ENCODE measurements around the gene HHLA2.

HHLA2 gene

DNA sequence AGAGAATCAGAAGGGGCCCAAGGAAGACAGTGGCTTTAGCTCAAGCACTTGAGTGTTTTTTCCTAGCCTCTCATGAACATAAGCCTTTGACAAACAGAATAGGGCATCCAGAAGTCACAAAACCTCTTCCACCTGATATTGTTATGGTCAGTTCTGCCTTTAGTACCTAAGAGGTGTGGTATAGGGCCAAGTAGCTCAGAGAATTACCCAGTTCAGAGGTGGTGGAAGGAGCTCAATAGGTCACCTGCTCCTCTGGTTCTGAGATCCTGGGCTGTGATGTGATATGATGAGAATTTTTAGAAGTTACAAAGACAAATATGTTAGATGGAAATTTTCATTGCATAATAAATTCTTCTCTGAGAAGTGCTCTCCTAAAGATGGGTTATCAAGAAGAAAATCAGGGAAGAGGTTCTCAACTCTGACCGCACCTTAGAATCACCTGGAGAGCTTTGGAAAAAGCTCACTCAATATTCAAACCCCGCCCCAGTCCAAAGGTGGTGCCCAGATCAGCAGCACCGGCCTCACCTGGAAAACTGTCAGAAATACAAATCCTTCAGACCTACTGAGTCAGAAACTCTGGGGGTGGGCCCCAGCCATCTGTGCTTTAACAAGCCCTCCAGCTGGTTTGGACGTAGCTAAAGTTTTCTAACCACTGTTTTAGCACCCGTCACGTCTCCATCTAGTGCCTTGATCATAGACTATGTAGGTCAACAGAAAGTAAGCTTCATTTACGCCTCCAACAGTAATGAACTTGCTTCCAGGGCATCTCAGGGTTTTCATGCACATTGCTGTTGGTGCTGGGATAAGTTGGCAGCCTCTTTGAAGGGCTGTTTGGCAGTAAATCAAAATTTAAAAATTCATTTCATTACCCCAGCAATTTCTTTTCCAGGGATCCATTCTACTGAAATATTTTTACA is 112.8 kb downstream of the HHLA2 start:
- Histone ChIP-seq H3K79me2 (ENCODE audit: insufficient read depth, low read length) (no peaks in the 10 kb centered on the region), H3K9ac (ENCODE audit: low read length) (no peak overlapping the region), H3K4me1 (ENCODE audit: insufficient read depth, low read length, severe bottlenecking) (peaks cover 20% of the 10 kb centered on the region), H3K4me3 (ENCODE audit: low read depth, low read length, poor library complexity, severe bottlenecking) (no peak overlapping the region), H3F3A (ENCODE audit: insufficient read depth, low read length) (no peaks in the 10 kb centered on the region), H3K36me3 (ENCODE audit: insufficient read depth, low read length) (no peaks in the 10 kb centered on the region), H2AFZ (ENCODE audit: low read length) (no peak overlapping the region), H3K4me2 (ENCODE audit: low read length) (no peak overlapping the region), H3K9me3 (ENCODE audit: low read length) (no peaks in the 10 kb centered on the region), H3K27me3 (ENCODE audit: insufficient read depth, low read length) (no peaks in the 10 kb centered on the region; the same call in 1 of the 2 replicates), H3K9me2 (ENCODE audit: low read depth, low read length) (no peaks in the 10 kb centered on the region), H4K20me1 (ENCODE audit: insufficient read depth, low read length) (no peaks in the 10 kb centered on the region), H3K27ac (ENCODE audit: low read depth, low read length, poor library complexity, severe bottlenecking) (no peak overlapping the region)
- TF ChIP-seq, protein P1, sequence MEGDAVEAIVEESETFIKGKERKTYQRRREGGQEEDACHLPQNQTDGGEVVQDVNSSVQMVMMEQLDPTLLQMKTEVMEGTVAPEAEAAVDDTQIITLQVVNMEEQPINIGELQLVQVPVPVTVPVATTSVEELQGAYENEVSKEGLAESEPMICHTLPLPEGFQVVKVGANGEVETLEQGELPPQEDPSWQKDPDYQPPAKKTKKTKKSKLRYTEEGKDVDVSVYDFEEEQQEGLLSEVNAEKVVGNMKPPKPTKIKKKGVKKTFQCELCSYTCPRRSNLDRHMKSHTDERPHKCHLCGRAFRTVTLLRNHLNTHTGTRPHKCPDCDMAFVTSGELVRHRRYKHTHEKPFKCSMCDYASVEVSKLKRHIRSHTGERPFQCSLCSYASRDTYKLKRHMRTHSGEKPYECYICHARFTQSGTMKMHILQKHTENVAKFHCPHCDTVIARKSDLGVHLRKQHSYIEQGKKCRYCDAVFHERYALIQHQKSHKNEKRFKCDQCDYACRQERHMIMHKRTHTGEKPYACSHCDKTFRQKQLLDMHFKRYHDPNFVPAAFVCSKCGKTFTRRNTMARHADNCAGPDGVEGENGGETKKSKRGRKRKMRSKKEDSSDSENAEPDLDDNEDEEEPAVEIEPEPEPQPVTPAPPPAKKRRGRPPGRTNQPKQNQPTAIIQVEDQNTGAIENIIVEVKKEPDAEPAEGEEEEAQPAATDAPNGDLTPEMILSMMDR (IDR thresholded peaks at IDR 0.05; ENCODE audit: low read length) = no peak
- TF ChIP-seq EZH2 (IDR thresholded peaks at IDR 0.05; ENCODE audit: borderline replicate concordance, low read length) = no peak

DNA sequence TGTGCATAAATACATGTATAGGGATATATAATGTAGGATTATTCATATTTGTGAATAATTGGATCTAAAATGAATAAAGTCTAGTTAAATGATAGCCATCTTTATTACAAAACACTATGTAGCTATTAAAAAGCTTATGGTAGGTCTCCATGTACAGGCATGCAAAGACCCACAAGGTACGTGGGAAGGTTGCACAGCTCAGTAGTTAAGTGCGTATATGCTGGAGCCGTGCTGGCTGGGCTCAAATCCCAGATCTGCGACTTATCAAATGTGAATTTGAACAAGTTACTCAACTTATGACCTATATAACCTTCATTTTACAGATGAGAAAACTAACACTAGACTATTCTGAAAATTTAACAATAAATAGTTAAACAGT is 113.4 kb downstream of the HHLA2 start:
- no peak overlapping the region for H3K4me3 ChIP-seq (ENCODE audit: low read depth, low read length, poor library complexity, severe bottlenecking)
- H3K27me3 ChIP-seq (ENCODE audit: insufficient read depth, low read length) = no peaks in the 10 kb centered on the region; the same call in 1 of the 2 replicates
- peaks cover 20% of the 10 kb centered on the region for H3K4me1 ChIP-seq (ENCODE audit: insufficient read depth, low read length, severe bottlenecking)
- H3K27ac ChIP-seq (ENCODE audit: low read depth, low read length, poor library complexity, severe bottlenecking) = no peak overlapping the region
- H3K36me3 ChIP-seq (ENCODE audit: insufficient read depth, low read length) = no peaks in the 10 kb centered on the region
- H3F3A ChIP-seq (ENCODE audit: insufficient read depth, low read length) = no peaks in the 10 kb centered on the region
- no peaks in the 10 kb centered on the region for H4K20me1 ChIP-seq (ENCODE audit: insufficient read depth, low read length)
- H3K4me2 ChIP-seq (ENCODE audit: low read length) = no peak overlapping the region
- H2AFZ ChIP-seq (ENCODE audit: low read length) = no peak overlapping the region
- no peaks in the 10 kb centered on the region for H3K9me2 ChIP-seq (ENCODE audit: low read depth, low read length)
- H3K79me2 ChIP-seq (ENCODE audit: insufficient read depth, low read length) = no peaks in the 10 kb centered on the region
- H3K9ac ChIP-seq (ENCODE audit: low read length) = no peak overlapping the region
- TF ChIP-seq, protein P1 (IDR thresholded peaks at IDR 0.05; ENCODE audit: low read length) = no peak
- no peak for TF ChIP-seq EZH2 (IDR thresholded peaks at IDR 0.05; ENCODE audit: borderline replicate concordance, low read length)
- H3K9me3 ChIP-seq (ENCODE audit: low read length) = no peaks in the 10 kb centered on the region

DNA sequence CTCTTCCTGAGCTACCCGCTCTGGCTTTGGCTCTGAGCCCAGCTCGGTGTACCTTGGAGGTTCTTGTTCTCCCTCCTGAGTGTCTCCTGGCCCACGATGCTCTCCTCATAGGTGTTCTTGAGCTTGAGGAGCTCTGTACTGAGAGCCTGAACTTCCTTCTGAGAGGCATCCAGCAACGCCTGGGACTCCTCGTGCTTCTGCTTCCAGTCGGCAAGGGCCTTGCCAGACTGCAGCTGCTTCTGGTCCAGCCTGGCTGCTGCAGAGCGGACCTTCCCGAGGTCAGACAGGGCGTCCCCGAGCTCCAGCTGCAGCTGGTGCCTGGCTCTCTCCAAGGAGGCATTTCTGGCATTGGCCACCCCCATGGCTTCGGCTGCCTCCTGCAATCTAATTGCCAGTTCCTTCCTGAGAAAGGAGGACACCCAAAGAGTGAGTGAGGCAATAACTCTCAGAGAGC is 114.2 kb downstream of the HHLA2 start:
- no peaks in the 10 kb centered on the region for H3K36me3 ChIP-seq (ENCODE audit: insufficient read depth, low read length)
- H3K9ac ChIP-seq (ENCODE audit: low read length) = no peak overlapping the region
- no peaks in the 10 kb centered on the region for H3K9me3 ChIP-seq (ENCODE audit: low read length)
- H4K20me1 ChIP-seq (ENCODE audit: insufficient read depth, low read length) = no peaks in the 10 kb centered on the region
- H3K27me3 ChIP-seq (ENCODE audit: insufficient read depth, low read length) = no peaks in the 10 kb centered on the region; the same call in 1 of the 2 replicates
- H3F3A ChIP-seq (ENCODE audit: insufficient read depth, low read length) = no peaks in the 10 kb centered on the region
- H3K4me3 ChIP-seq (ENCODE audit: low read depth, low read length, poor library complexity, severe bottlenecking) = no peak overlapping the region
- no peak for TF ChIP-seq EZH2 (IDR thresholded peaks at IDR 0.05; ENCODE audit: borderline replicate concordance, low read length)
- TF ChIP-seq, protein P1 (IDR thresholded peaks at IDR 0.05; ENCODE audit: low read length) = no peak
- no peak overlapping the region for H3K27ac ChIP-seq (ENCODE audit: low read depth, low read length, poor library complexity, severe bottlenecking)
- H2AFZ ChIP-seq (ENCODE audit: low read length) = no peak overlapping the region
- peaks cover 20% of the 10 kb centered on the region for H3K4me1 ChIP-seq (ENCODE audit: insufficient read depth, low read length, severe bottlenecking)
- no peaks in the 10 kb centered on the region for H3K9me2 ChIP-seq (ENCODE audit: low read depth, low read length)
- H3K79me2 ChIP-seq (ENCODE audit: insufficient read depth, low read length) = no peaks in the 10 kb centered on the region
- H3K4me2 ChIP-seq (ENCODE audit: low read length) = no peak overlapping the region
